Spinal cord (tissue), 10 donors: ENCODE data around the gene KLF13. TPM values are rescaled to one million over a fixed set of nuclear protein-coding genes. Genes with fewer than 3 reads are reported as not detected.

Source experiments
- DNase-seq, 6 donors: peaks; one replicate each; pipeline versions ENCODE4 v3.0.0 to v3.0.0-alpha.2; 2013 to 2015; ENCODE audit warnings: low spot score in 6 of 6, low read depth in 4 of 6
- H3K27ac ChIP-seq: one replicate; pipeline ENCODE4 v1.5.1; 2013; ENCODE audit warnings: low read depth, low read length, control low read depth
- H3K27me3 ChIP-seq: one replicate; pipeline ENCODE4 v1.6.1; 2013; ENCODE audit warnings: low read length; ENCODE audit not compliant: control insufficient read depth, insufficient read depth
- H3K36me3 ChIP-seq: one replicate; pipeline ENCODE4 v1.6.1; 2013; ENCODE audit warnings: low read length; ENCODE audit not compliant: control insufficient read depth, insufficient read depth
- H3K4me1 ChIP-seq: one replicate; pipeline ENCODE4 v1.6.1; 2013; ENCODE audit warnings: low read length; ENCODE audit not compliant: control insufficient read depth, insufficient read depth
- H3K4me3 ChIP-seq: one replicate; pipeline ENCODE4 v1.5.1; 2013; ENCODE audit warnings: low read depth, low read length, control low read depth
- H3K9me3 ChIP-seq: one replicate; pipeline ENCODE4 v1.6.1; 2013; ENCODE audit warnings: low read length; ENCODE audit not compliant: control insufficient read depth, insufficient read depth
- WGBS: methylation state at CpG from one replicate; pipeline ENCODE4 v1.1.5; 2013; ENCODE audit warnings: missing lambda C conversion rate; ENCODE audit not compliant: insufficient coverage; 5-methylcytosine and 5-hydroxymethylcytosine counted together
- polyA plus RNA-seq, 2 donors: library from polyadenylated mRNA; unstranded; fragments of 120-200 nt; gene quantifications; one replicate each; pipeline ENCODE4 v1.2.1, GENCODE V29; 2013; ENCODE audit not compliant: insufficient read length in 2 of 2
- total RNA-seq, 2 donors: library from RNA; depleted of rRNA in 1 of 2; stranded (reverse); fragments of 120-200 nt in 1 of 2; fragments of >200 nt in 1 of 2; gene quantifications; one replicate each; pipeline versions ENCODE4 v1.2.3 to v1.2.4, GENCODE V29; 2013 to 2014
- donor health status: healthy.

Gene KLF13
- total and polyA plus RNA-seq, 4 donors = 42.3 to 84.5 (median 68.2) TPM

DNA sequence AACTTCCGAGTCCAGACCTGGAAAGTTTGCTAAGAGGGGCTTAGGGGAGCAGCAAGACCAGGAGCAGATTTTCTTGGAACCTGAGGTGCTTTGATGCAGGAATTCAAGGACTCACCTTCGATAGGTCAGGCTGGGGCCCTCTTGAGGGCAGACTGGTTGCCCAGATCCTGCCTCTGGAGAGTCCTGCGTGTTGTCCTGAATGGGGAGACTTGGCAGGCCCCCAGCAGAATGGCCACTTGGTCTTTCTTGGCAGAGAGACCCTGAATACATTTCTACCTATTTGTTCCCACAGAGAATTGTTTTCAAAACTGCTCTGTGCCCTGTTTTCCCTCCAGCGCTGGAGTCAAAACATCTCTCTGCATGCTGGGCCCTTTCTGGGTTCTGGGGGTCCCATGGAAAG, 4.2 kb downstream of the KLF13 start:
- WGBS = 62% methylated on average over 4 of the region's 4 CpGs
- DNase-seq = no peak
- Histone ChIP-seq H3K4me3 (no peak overlapping the region), H3K4me1 (peaks cover 54% of the 10 kb centered on the region), H3K27ac (no peak overlapping the region), H3K27me3 (no peaks in the 10 kb centered on the region), H3K36me3 (peaks cover under 1% of the 10 kb centered on the region), H3K9me3 (no peaks in the 10 kb centered on the region)

DNA sequence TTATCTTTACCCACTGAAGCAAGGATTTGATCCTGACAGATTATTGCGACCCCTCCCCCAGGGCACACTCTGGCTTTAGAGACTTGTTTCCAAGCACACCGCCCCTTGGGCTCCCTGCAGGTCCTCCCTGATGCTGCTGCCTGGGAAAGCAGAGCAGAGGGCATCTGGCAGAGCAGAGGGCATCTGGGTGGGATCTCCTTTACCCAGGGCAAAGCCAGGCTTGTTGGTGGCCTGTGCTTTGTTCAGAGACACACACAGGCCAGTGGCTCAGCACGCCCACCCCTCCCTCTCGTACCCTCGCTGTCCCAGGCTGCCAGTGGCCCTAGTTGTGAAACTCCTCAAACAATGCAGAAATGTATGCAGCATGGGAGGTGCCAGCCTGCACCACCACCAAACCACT, 4.8 kb downstream of the KLF13 start:
- no peak for DNase-seq
- Histone ChIP-seq H3K9me3 (no peaks in the 10 kb centered on the region), H3K36me3 (peaks cover 3% of the 10 kb centered on the region), H3K4me1 (peaks cover 58% of the 10 kb centered on the region), H3K27ac (no peak overlapping the region), H3K27me3 (no peaks in the 10 kb centered on the region), H3K4me3 (no peak overlapping the region)
- 83% methylated on average over 2 of the region's 5 CpGs for WGBS

DNA sequence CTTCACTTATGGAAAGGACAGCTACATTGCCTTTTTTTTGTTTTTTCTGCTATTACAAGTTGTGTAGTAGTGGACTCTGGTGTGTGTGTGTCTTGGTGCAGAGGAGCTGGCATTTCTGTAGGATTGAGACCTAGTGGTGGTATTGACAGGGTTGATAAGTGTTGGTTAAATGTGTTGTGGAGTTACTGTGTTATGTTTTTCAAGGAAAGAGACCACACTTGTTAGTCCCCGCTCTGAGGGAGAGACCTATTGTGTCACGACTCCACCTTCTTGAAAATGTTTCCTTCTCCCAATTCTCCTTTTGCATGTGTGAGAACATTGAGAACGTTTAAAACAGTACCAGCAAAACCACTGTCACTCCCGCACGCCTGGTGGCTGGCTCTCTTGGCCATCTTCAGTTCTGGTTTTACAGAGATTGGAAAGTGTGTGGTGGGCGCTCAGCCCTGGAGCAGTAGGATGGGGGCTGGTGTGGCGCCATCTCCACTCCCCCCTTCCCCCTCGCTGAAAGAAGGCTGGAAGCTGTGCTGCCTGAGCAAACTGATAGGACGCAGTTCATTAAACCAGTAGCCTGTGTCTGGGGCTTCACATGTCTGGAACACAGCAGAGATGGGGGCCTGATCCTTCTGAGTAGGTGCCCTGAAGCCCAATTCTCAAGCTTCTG, 5.5 kb downstream of the KLF13 start:
- no peaks in the 10 kb centered on the region for H3K27me3 ChIP-seq
- peaks cover 65% of the 10 kb centered on the region for H3K4me1 ChIP-seq
- peaks cover 3% of the 10 kb centered on the region for H3K36me3 ChIP-seq
- DNase-seq = no peak
- H3K9me3 ChIP-seq = no peaks in the 10 kb centered on the region
- H3K27ac ChIP-seq = no peak overlapping the region
- 10% methylated on average over 2 of the region's 9 CpGs for WGBS
- no peak overlapping the region for H3K4me3 ChIP-seq

GRCh38 chr15:31332681-31333071, 6.0 kb downstream of the KLF13 start:
- Histone ChIP-seq H3K4me3 (no peak overlapping the region), H3K36me3 (peaks cover 3% of the 10 kb centered on the region), H3K27me3 (no peaks in the 10 kb centered on the region), H3K9me3 (no peaks in the 10 kb centered on the region), H3K27ac (no peak overlapping the region), H3K4me1 (peaks cover 69% of the 10 kb centered on the region)
- 100% methylated on average over 1 of the region's 1 CpG for WGBS
- DNase-seq = no peak

GRCh38 chr15:31333119-31333518, 6.5 kb downstream of the KLF13 start:
- Histone ChIP-seq H3K27me3 (no peaks in the 10 kb centered on the region), H3K9me3 (no peaks in the 10 kb centered on the region), H3K36me3 (peaks cover 3% of the 10 kb centered on the region), H3K27ac (no peak overlapping the region), H3K4me3 (no peak overlapping the region), H3K4me1 (peaks cover 71% of the 10 kb centered on the region)
- DNase-seq = no peak
- 85% methylated on average over 2 of the region's 4 CpGs for WGBS

DNA sequence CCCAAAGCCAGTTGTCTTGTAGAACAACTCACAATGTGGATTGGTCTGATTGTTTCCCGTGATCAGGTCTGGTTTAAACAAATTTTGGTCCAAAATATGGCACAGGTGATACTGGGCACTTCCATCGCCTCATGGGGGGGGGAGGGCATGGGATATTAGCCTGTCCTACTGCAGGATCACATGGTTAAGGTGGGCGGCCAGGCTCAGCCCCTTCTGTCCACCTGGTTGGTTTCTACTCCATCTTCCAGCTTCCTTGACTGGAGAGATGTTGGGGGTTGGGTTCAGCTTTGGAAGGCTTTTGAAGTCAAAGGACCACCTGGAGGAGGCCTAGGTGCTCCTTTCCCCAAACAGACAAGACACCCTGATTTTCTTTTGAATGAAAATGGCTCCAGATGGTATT, 7.2 kb downstream of the KLF13 start:
- H3K27me3 ChIP-seq = no peaks in the 10 kb centered on the region
- peaks cover 78% of the 10 kb centered on the region for H3K4me1 ChIP-seq
- H3K9me3 ChIP-seq = no peaks in the 10 kb centered on the region
- WGBS = 88% methylated on average over 2 of the region's 3 CpGs
- H3K4me3 ChIP-seq = no peak overlapping the region
- no peak for DNase-seq
- H3K36me3 ChIP-seq = peaks cover 3% of the 10 kb centered on the region
- no peak overlapping the region for H3K27ac ChIP-seq

DNA sequence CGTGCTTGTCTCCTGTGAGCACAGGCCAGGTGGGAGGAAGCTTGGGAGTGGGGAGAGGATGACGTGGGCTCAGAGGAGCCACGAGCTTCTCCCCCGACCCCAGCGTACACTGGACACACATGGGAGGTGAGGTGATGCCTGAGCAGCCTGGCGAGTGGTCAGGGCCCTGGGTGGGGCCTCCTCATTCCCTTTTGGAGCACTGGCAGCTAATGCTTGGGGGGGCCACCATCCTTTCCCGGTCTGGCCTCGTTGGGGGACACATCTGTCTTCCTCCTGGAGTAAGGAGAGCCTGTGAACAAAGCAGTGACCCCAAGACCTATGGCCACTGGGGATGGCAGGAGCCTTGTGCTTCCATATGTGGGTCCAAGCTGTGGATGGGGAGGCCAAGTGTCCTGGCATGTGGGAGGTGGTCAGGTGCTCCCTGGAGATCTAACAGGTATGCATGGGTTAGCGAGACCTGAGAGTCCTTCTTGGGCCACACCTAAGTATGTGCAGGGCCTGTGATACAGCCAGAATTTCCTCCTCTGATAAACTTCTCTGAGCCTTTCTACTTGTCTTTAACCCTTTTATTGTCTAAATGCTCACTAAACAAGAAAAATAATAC, 9.5 kb downstream of the KLF13 start:
- Histone ChIP-seq H3K9me3 (no peaks in the 10 kb centered on the region), H3K27ac (no peak overlapping the region), H3K27me3 (no peaks in the 10 kb centered on the region), H3K4me3 (no peak overlapping the region), H3K36me3 (peaks cover 13% of the 10 kb centered on the region), H3K4me1 (peaks cover 79% of the 10 kb centered on the region)
- WGBS = 85% methylated on average over 9 of the region's 9 CpGs
- DNase-seq = no peak

- Histone ChIP-seq H3K36me3 (peaks cover 13% of the 10 kb centered on the region), H3K27me3 (no peaks in the 10 kb centered on the region), H3K4me3 (no peak overlapping the region), H3K27ac (no peak overlapping the region), H3K9me3 (no peaks in the 10 kb centered on the region), H3K4me1 (peaks cover 80% of the 10 kb centered on the region)
- no peak for DNase-seq
- 69% methylated on average over 8 of the region's 13 CpGs for WGBS
These were observed 10.1 kb downstream of the KLF13 start for GRCh38 chr15:31336593-31337295.

DNA sequence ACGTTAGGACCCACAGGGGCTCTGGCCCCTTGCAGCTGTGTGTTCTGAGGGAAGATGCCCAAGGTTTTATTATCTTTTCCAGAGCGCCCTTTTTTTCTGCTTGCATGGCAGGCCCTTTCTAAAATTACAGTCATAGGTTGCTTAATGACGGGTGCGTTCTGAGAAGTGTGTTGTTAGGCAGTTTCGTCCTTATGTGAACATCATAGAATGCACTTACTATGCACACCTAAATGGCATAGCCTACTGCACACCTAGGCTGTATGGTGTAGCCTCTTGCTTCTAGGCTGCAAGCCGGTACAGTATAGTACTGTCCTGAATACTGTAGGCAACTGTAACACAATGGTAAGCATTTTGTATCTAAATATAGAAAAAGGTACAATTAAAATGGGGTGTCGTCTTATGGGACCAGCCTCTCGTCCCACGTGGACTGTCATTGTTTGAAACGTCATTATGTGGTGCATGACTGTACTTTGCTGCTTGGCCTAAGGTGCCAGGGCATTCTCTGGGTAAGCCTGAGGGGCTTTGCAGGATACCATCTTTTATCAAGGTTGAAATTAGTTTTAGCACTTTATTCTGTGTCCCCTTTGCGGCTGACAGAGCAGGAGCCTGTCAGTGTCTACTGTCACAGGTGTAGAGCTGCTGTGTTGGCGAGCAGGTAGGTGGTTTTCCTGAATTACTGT, 10.9 kb downstream of the KLF13 start:
- Histone ChIP-seq H3K27ac (no peak overlapping the region), H3K36me3 (peaks cover 18% of the 10 kb centered on the region), H3K9me3 (no peaks in the 10 kb centered on the region), H3K4me3 (no peak overlapping the region), H3K27me3 (no peaks in the 10 kb centered on the region), H3K4me1 (peaks cover 84% of the 10 kb centered on the region)
- no peak for DNase-seq
- 68% methylated on average over 7 of the region's 12 CpGs for WGBS
